Heart left ventricle (tissue), 13 donors: Measurements from ENCODE around the gene EVI2B.

Experiments
- POLR2A ChIP-seq, 2 donors: fragments of 450-650 bp; IDR thresholded peaks; one replicate each; pipeline ENCODE4 v1.6.1; 2017; ENCODE audit warnings: antibody characterized with exemption in 2 of 2, mild to moderate bottlenecking in 2 of 2, moderate library complexity in 2 of 2
- TF ChIP-seq, protein P1 (sequence below), 12 donors: fragments of 200-600 bp; sonication (generic) in 4 of 12; IDR thresholded peaks; one replicate each; pipeline versions ENCODE4 v1.5.0 to v1.8.0; 2018 to 2022; ENCODE audit warnings: antibody characterized with exemption in 12 of 12, mild to moderate bottlenecking in 5 of 12
- donor health status: ischemic (EF 13 %, LVEDD 7.1; RV severe dilation, severe dysfunction).
- donor health status: DM: no; HTN: yes; CAD: no.
- donor health status: DM: no; HTN: no; CAD: no.
- donor health status: ischemic (EF 25% LVEDD 6.9; RV normal size, moderate dysfunction).
- donor health status: ischemic (EF 25% LVEDD 5.7; RV mildly dilated, moderate dysfunction).
- donor health status: ischemic (EF 35%, LVEDD 5.7; RV mildly dilated, moderate dysfunction).
- donor health status: nonischemic (EF 11% LVEDD 7.7; RV severe dilation, severe dysfunction).
- donor health status: DM: yes; HTN: yes; CAD: no.
- donor health status: PGD.
- donor health status: ischemic (EF 29% LVEDD 5.4; RV normal size, mild dysfunction).
- donor health status: nonischemic (EF 23%, LVEDD 6.1; RV moderate dilation, normal function).

DNA sequence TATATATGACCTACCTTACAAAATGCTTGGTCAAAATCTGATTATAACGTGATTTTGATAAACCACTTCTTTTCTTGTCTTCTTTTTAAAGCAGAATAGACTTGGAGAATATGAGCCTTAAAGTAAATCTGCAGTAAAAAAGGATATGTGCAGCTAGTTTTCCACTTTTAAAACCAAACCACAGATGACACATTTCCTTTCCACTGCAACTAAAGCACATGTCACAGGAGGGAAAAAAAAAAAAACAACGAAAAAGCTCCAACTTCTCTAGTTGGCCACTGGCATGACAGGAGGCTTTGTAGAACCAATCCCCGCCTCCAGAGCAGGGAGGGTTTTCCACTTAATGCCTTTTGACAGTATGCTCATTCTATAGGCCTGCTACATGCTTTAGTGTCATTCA lies 7.6 kb upstream of the EVI2B start, which contains the start of gene EVI2A:
- no peak for TF ChIP-seq POLR2A (IDR thresholded peaks at IDR 0.05)
- TF ChIP-seq, protein P1, sequence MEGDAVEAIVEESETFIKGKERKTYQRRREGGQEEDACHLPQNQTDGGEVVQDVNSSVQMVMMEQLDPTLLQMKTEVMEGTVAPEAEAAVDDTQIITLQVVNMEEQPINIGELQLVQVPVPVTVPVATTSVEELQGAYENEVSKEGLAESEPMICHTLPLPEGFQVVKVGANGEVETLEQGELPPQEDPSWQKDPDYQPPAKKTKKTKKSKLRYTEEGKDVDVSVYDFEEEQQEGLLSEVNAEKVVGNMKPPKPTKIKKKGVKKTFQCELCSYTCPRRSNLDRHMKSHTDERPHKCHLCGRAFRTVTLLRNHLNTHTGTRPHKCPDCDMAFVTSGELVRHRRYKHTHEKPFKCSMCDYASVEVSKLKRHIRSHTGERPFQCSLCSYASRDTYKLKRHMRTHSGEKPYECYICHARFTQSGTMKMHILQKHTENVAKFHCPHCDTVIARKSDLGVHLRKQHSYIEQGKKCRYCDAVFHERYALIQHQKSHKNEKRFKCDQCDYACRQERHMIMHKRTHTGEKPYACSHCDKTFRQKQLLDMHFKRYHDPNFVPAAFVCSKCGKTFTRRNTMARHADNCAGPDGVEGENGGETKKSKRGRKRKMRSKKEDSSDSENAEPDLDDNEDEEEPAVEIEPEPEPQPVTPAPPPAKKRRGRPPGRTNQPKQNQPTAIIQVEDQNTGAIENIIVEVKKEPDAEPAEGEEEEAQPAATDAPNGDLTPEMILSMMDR (IDR thresholded peaks at IDR 0.05): no peak
